ENCODE data around the gene TLCD3B. TPM values are rescaled to one million over a fixed set of nuclear protein-coding genes. Genes with fewer than 3 reads are reported as not detected.

TLCD3B gene
- total and polyA plus RNA-seq, 4 donors, result 0.05 to 0.65 TPM; not detected in 2

DNA sequence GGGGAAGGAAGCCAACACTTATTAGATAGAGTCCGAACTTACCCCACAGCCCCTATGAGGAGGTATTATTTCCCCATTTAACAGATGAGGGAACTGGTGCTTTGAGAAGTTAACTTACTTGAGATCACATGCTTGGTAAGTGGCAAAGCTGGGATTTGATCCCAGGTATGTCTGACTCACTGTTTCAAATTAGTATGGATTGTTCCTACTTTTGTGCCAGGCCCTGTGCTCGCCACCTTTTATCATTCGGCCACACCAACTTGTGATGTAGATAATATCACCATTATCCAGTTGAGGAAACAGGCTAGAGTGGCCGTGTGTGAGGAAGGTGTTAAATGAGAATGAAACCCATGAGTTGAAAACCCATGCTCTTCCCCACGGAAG is 46.3 kb downstream of the TLCD3B start:
- no peak for DNase-seq (ENCODE audit: low spot score)
- H3K4me1 ChIP-seq (ENCODE audit: control insufficient read depth in 4 of 4, insufficient read depth in 4 of 4, low read length in 3 of 4), result no peaks in the 10 kb centered on the region
- peaks cover 38 to 94% (median 68%) of the 10 kb centered on the region in 4 donors for H3K36me3 ChIP-seq (ENCODE audit: control insufficient read depth in 4 of 4, insufficient read depth in 3 of 4, low read depth in 1 of 4, low read length in 3 of 4)
- no peak overlapping the region for H3K4me3 ChIP-seq (ENCODE audit: low read depth in 1 of 3, low read length in 3 of 3)
- TF ChIP-seq TAF1 (conservative IDR thresholded peaks at IDR 0.05) (no peak), FOXA2 (IDR thresholded peaks at IDR 0.05) (no peak), YY1 (IDR thresholded peaks at IDR 0.05) (no peak), EGR1 (IDR thresholded peaks at IDR 0.05; ENCODE audit: low read depth in 2 of 2) (no peak), SP1 (IDR thresholded peaks at IDR 0.05) (no peak), GABPA (IDR thresholded peaks at IDR 0.05 in 1 of 2, conservative IDR thresholded peaks at IDR 0.05 in 1 of 2) (no peak), JUND (IDR thresholded peaks at IDR 0.05) (no peak), HNF4G (IDR thresholded peaks at IDR 0.05) (no peak), RXRA (IDR thresholded peaks at IDR 0.05) (no peak), NR2F2 (IDR thresholded peaks at IDR 0.05) (no peak), RAD21 (IDR thresholded peaks at IDR 0.05) (no peak), FOXA1 (IDR thresholded peaks at IDR 0.05) (no peak), HNF4A (conservative IDR thresholded peaks at IDR 0.05) (no peak)
- TF ChIP-seq, protein P1, sequence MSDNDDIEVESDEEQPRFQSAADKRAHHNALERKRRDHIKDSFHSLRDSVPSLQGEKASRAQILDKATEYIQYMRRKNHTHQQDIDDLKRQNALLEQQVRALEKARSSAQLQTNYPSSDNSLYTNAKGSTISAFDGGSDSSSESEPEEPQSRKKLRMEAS (IDR thresholded peaks at IDR 0.05), result no peak
- TF ChIP-seq, protein P2, sequence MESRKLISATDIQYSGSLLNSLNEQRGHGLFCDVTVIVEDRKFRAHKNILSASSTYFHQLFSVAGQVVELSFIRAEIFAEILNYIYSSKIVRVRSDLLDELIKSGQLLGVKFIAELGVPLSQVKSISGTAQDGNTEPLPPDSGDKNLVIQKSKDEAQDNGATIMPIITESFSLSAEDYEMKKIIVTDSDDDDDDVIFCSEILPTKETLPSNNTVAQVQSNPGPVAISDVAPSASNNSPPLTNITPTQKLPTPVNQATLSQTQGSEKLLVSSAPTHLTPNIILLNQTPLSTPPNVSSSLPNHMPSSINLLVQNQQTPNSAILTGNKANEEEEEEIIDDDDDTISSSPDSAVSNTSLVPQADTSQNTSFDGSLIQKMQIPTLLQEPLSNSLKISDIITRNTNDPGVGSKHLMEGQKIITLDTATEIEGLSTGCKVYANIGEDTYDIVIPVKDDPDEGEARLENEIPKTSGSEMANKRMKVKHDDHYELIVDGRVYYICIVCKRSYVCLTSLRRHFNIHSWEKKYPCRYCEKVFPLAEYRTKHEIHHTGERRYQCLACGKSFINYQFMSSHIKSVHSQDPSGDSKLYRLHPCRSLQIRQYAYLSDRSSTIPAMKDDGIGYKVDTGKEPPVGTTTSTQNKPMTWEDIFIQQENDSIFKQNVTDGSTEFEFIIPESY (IDR thresholded peaks at IDR 0.05), result no peak
- TF ChIP-seq, protein P3, sequence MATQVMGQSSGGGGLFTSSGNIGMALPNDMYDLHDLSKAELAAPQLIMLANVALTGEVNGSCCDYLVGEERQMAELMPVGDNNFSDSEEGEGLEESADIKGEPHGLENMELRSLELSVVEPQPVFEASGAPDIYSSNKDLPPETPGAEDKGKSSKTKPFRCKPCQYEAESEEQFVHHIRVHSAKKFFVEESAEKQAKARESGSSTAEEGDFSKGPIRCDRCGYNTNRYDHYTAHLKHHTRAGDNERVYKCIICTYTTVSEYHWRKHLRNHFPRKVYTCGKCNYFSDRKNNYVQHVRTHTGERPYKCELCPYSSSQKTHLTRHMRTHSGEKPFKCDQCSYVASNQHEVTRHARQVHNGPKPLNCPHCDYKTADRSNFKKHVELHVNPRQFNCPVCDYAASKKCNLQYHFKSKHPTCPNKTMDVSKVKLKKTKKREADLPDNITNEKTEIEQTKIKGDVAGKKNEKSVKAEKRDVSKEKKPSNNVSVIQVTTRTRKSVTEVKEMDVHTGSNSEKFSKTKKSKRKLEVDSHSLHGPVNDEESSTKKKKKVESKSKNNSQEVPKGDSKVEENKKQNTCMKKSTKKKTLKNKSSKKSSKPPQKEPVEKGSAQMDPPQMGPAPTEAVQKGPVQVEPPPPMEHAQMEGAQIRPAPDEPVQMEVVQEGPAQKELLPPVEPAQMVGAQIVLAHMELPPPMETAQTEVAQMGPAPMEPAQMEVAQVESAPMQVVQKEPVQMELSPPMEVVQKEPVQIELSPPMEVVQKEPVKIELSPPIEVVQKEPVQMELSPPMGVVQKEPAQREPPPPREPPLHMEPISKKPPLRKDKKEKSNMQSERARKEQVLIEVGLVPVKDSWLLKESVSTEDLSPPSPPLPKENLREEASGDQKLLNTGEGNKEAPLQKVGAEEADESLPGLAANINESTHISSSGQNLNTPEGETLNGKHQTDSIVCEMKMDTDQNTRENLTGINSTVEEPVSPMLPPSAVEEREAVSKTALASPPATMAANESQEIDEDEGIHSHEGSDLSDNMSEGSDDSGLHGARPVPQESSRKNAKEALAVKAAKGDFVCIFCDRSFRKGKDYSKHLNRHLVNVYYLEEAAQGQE (IDR thresholded peaks at IDR 0.05), result no peak
- TF ChIP-seq, protein P4, sequence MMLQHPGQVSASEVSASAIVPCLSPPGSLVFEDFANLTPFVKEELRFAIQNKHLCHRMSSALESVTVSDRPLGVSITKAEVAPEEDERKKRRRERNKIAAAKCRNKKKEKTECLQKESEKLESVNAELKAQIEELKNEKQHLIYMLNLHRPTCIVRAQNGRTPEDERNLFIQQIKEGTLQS (IDR thresholded peaks at IDR 0.05), result no peak
- 93% methylated on average over 5 of the region's 5 CpGs for WGBS
- no peaks in the 10 kb centered on the region for H3K27me3 ChIP-seq (ENCODE audit: control insufficient read depth in 4 of 4, insufficient read depth in 4 of 4, low read length in 3 of 4)
- H3K9me3 ChIP-seq (ENCODE audit: control insufficient read depth in 4 of 4, low read length in 3 of 4), result no peaks in the 10 kb centered on the region
- no peak overlapping the region for H3K27ac ChIP-seq (ENCODE audit: low read depth in 1 of 2, low read length in 2 of 2)
- H3K9ac ChIP-seq (ENCODE audit: low read depth in 1 of 2, low read length in 2 of 2), result no peak overlapping the region

DNA sequence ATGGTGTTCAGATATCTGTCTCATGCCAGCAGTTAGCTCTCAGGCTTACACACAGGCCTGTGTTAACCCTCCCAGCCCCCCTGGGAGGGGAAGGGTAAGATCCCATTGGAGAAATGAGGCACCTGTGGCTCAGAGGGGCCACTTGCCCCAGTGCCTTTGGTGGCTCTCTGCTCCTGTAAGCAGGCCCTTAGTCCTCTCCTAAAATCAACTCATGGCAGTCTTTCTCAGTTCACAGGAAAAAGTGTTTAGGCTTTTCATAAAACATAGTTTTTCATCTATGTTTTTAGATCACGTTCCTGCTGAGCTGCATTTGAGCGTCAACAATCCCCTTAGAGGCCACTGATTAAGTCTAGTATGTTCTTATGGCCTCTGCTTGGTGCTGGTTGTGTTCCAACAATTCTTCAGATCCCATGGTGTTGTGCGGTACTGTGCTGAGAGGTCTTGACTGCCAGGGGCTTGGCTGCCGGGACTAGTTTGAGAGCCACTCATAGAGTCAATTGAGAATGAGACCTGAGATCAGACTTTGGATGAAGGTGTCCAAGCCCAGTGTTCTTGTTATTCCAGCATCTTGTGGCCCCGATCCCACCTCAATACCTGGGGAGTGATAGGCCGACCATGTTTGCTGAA is 46.8 kb downstream of the TLCD3B start:
- TF ChIP-seq FOXA2 (IDR thresholded peaks at IDR 0.05) (no peak), NR2F2 (IDR thresholded peaks at IDR 0.05) (no peak)
- TF ChIP-seq, protein P1 (IDR thresholded peaks at IDR 0.05), result no peak
- Histone ChIP-seq H3K9me3 (ENCODE audit: control insufficient read depth in 4 of 4, low read length in 3 of 4) (no peaks in the 10 kb centered on the region), H3K9ac (ENCODE audit: low read depth in 1 of 2, low read length in 2 of 2) (no peak overlapping the region), H3K27ac (ENCODE audit: low read depth in 1 of 2, low read length in 2 of 2) (no peak overlapping the region), H3K27me3 (ENCODE audit: control insufficient read depth in 4 of 4, insufficient read depth in 4 of 4, low read length in 3 of 4) (no peaks in the 10 kb centered on the region), H3K36me3 (ENCODE audit: control insufficient read depth in 4 of 4, insufficient read depth in 3 of 4, low read depth in 1 of 4, low read length in 3 of 4) (peaks cover 38 to 94% (median 71%) of the 10 kb centered on the region in 4 donors), H3K4me1 (ENCODE audit: control insufficient read depth in 4 of 4, insufficient read depth in 4 of 4, low read length in 3 of 4) (no peaks in the 10 kb centered on the region), H3K4me3 (ENCODE audit: low read depth in 1 of 3, low read length in 3 of 3) (no peak overlapping the region)
- DNase-seq (ENCODE audit: low spot score), result no peak
- 96% methylated on average over 6 of the region's 6 CpGs for WGBS
